GM23338 (cell line): ENCODE data around the gene GTPBP8.

Experiments used
- CREB1 ChIP-seq: fragments of 250-450 bp; sonication (Bioruptor Pico); IDR thresholded peaks from 2 replicates; pipeline ENCODE4 v1.5.0; 2020; ENCODE audit warnings: low read depth, mild to moderate bottlenecking, moderate library complexity
- CTCF ChIP-seq, 2 experiments: fragments of 200-600 bp in 1 of 2; sonication (generic) in 1 of 2; conservative IDR thresholded peaks; 2 replicates each; pipeline versions ENCODE4 v1.5.1 to v1.6.1; 2016 to 2017; ENCODE audit warnings: antibody characterized with exemption in 2 of 2, low read depth in 2 of 2, mild to moderate bottlenecking in 2 of 2, moderate library complexity in 1 of 2
- EZH2 ChIP-seq: fragments of 200-600 bp; sonication (generic); IDR thresholded peaks from one replicate; pipeline ENCODE4 v1.8.0; 2017; ENCODE audit warnings: antibody characterized with exemption, mild to moderate bottlenecking, low read depth; ENCODE audit not compliant: unreplicated experiment
- EZH2phosphoT487 ChIP-seq: fragments of 200-600 bp; sonication (generic); IDR thresholded peaks from one replicate; pipeline ENCODE4 v1.8.1; 2018; ENCODE audit warnings: antibody characterized with exemption; ENCODE audit not compliant: unreplicated experiment
- JUNB ChIP-seq: IDR thresholded peaks from one replicate; pipeline ENCODE4 v1.6.1; 2016; ENCODE audit warnings: antibody characterized with exemption; ENCODE audit not compliant: unreplicated experiment
- POLR2AphosphoS5 ChIP-seq: IDR thresholded peaks from 2 replicates; pipeline ENCODE4 v1.6.1; 2016; ENCODE audit warnings: antibody characterized with exemption, low read depth
- REST ChIP-seq: IDR thresholded peaks from one replicate; pipeline ENCODE4 v1.6.1; 2018; ENCODE audit warnings: antibody characterized with exemption; ENCODE audit not compliant: unreplicated experiment
- ZNF331 ChIP-seq: fragments of 250-450 bp; sonication (Bioruptor Pico); IDR thresholded peaks from 2 replicates; pipeline ENCODE4 v1.5.0; 2020; ENCODE audit warnings: low read depth, mild to moderate bottlenecking, moderate library complexity
- TF ChIP-seq, protein P1 (sequence below): IDR thresholded peaks from 2 replicates; pipeline ENCODE4 v1.6.1; 2016; ENCODE audit warnings: antibody characterized with exemption

- no peak; a peak in 1 of 4 replicates for TF ChIP-seq CTCF (conservative IDR thresholded peaks at IDR 0.05; ENCODE audit: low read depth in 2 of 2)
- no peak for TF ChIP-seq REST
- TF ChIP-seq POLR2AphosphoS5: no peak
- no peak for TF ChIP-seq EZH2
- TF ChIP-seq CREB1 (CRISPR knock-in tag): no peak
- no peak for TF ChIP-seq JUNB
- TF ChIP-seq EZH2phosphoT487: no peak
- no peak for TF ChIP-seq ZNF331
- TF ChIP-seq, protein P1, sequence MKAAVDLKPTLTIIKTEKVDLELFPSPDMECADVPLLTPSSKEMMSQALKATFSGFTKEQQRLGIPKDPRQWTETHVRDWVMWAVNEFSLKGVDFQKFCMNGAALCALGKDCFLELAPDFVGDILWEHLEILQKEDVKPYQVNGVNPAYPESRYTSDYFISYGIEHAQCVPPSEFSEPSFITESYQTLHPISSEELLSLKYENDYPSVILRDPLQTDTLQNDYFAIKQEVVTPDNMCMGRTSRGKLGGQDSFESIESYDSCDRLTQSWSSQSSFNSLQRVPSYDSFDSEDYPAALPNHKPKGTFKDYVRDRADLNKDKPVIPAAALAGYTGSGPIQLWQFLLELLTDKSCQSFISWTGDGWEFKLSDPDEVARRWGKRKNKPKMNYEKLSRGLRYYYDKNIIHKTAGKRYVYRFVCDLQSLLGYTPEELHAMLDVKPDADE: no peak
Measured at GRCh38 chr3:112972158-112972557, 18.6 kb upstream of the GTPBP8 start.
